ENCODE measurements around the gene CD151. TPM values are rescaled to one million over a fixed set of nuclear protein-coding genes. Genes with fewer than 3 reads are reported as not detected.
A peak's percentile ranks its signal among the peaks of the same experiment; 100 is the strongest.

CD151 gene
- total and polyA plus RNA-seq, 2 experiments from 2014 or later, result 62.9 to 109 TPM

GRCh38 chr11:867856-868358, 35.2 kb downstream of the CD151 start:
- peaks cover 20% of the 10 kb centered on the region for H4K20me1 ChIP-seq (replicated peaks; ENCODE audit: insufficient read depth)
- no peak overlapping the region for H3K4me3 Mint-ChIP-seq
- H2AFZ ChIP-seq, result no peak overlapping the region
- no peak overlapping the region for H3K27ac Mint-ChIP-seq
- H3K36me3 Mint-ChIP-seq (ENCODE audit: low read depth), result no peaks in the 10 kb centered on the region; the same call in 2 of the 3 replicates
- TF ChIP-seq EZH2 (IDR thresholded peaks at IDR 0.05; ENCODE audit: low read depth, unreplicated experiment), result no peak
- TF ChIP-seq CREB1 (CRISPR knock-in tag; IDR thresholded peaks at IDR 0.05; ENCODE audit: low read depth), result no peak
- TF ChIP-seq ZNF462 (CRISPR knock-in tag; IDR thresholded peaks at IDR 0.05), result no peak
- no peaks in the 10 kb centered on the region for H3K27me3 ChIP-seq (ENCODE audit: insufficient read depth)
- H3K4me3 ChIP-seq, result no peak overlapping the region
- peaks cover 24% of the 10 kb centered on the region for H3F3A ChIP-seq (replicated peaks; ENCODE audit: low read depth)
- peaks cover 33% of the 10 kb centered on the region for H3K27me3 Mint-ChIP-seq (ENCODE audit: insufficient read depth, low read depth, poor library complexity)
- peaks cover 5% of the 10 kb centered on the region; the same call in 1 of the 2 replicates for H3K4me1 ChIP-seq (ENCODE audit: insufficient read depth)
- H3K79me2 ChIP-seq (replicated peaks; ENCODE audit: insufficient read depth), result no peaks in the 10 kb centered on the region
- H3K4me2 ChIP-seq, result no peak overlapping the region
- no peak for DNase-seq (ENCODE audit: low spot score)
- ATAC-seq, result no peak
- H3K27ac ChIP-seq (ENCODE audit: low read depth), result no peak overlapping the region
- no peaks in the 10 kb centered on the region for H3K9me3 Mint-ChIP-seq
- no peaks in the 10 kb centered on the region for H3K36me3 ChIP-seq (ENCODE audit: insufficient read depth)
- no peaks in the 10 kb centered on the region for H3K9me2 ChIP-seq (ENCODE audit: insufficient read depth)
- peaks cover 12% of the 10 kb centered on the region for H3K4me1 Mint-ChIP-seq

- no peaks in the 10 kb centered on the region for H3K9me2 ChIP-seq (ENCODE audit: insufficient read depth)
- no peaks in the 10 kb centered on the region for H3K27me3 ChIP-seq (ENCODE audit: insufficient read depth)
- Mint-ChIP-seq H3K36me3 (ENCODE audit: low read depth) (peaks cover 2% of the 10 kb centered on the region; the same call in 2 of the 3 replicates), H3K27ac (no peak overlapping the region), H3K27me3 (ENCODE audit: insufficient read depth, low read depth, poor library complexity) (peaks cover 33% of the 10 kb centered on the region), H3K4me1 (peaks cover 7% of the 10 kb centered on the region), H3K4me3 (no peak overlapping the region), H3K9me3 (no peaks in the 10 kb centered on the region)
- H3K4me2 ChIP-seq, result no peak overlapping the region
- ATAC-seq (no peak), DNase-seq (ENCODE audit: low spot score) (no peak)
- TF ChIP-seq JUNB (IDR thresholded peaks at IDR 0.05; ENCODE audit: unreplicated experiment) (no peak), POLR2AphosphoS5 (IDR thresholded peaks at IDR 0.05; ENCODE audit: low read depth) (0 out of 2 replicates have a peak, but pooled peaks have one; percentile 15)
- no peak overlapping the region for H2AFZ ChIP-seq
- peaks cover under 1% of the 10 kb centered on the region; the same call in 1 of the 2 replicates for H3K4me1 ChIP-seq (ENCODE audit: insufficient read depth)
- H3K27ac ChIP-seq (ENCODE audit: low read depth), result no peak overlapping the region
- H3K4me3 ChIP-seq, result no peak overlapping the region
- H3F3A ChIP-seq (replicated peaks; ENCODE audit: low read depth), result peaks cover 24% of the 10 kb centered on the region
- H3K79me2 ChIP-seq (replicated peaks; ENCODE audit: insufficient read depth), result no peaks in the 10 kb centered on the region
- H4K20me1 ChIP-seq (replicated peaks; ENCODE audit: insufficient read depth), result peaks cover 15% of the 10 kb centered on the region
- no peaks in the 10 kb centered on the region for H3K36me3 ChIP-seq (ENCODE audit: insufficient read depth)
Measured at GRCh38 chr11:868394-868793, 35.6 kb downstream of the CD151 start.
